Neural progenitor cell (in vitro differentiated cells): Measurements from ENCODE around the gene DAB2.

Experiments
- CTCF ChIP-seq: fragments of 200-600 bp; sonication (generic); IDR thresholded peaks from 2 replicates; pipeline ENCODE4 v1.5.1; 2017; ENCODE audit warnings: antibody characterized with exemption, mild to moderate bottlenecking
- EZH2 ChIP-seq: fragments of 200-600 bp; sonication (generic); IDR thresholded peaks from 2 replicates; pipeline ENCODE4 v1.6.1; 2017; ENCODE audit warnings: antibody characterized with exemption, mild to moderate bottlenecking, moderate library complexity
- EZH2phosphoT487 ChIP-seq: fragments of 200-600 bp; sonication (generic); IDR thresholded peaks from 2 replicates; pipeline ENCODE4 v1.6.1; 2017; ENCODE audit warnings: antibody characterized with exemption

DNA sequence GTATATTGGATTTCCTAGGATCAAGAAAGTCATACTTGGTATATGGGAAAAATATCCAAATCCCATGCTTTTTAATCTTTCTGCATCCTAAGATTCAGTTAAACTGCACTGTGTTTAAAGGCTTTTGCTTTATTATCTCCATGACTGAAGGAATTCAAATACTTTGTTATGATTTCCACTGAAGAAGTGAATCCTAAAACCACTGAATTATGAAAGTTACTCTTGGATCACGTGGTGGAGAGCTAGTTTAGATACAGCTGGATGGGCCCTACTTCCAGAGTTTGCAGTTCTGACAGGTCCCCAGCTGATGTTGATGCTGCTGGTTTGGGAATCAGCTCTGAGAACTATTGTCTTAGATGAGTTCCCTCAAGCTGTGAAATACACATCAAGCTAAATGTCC lies 5.0 kb downstream of the DAB2 start:
- TF ChIP-seq CTCF (no peak), EZH2phosphoT487 (no peak), EZH2 (no peak)
